Uterus (tissue), 2 donors: ENCODE measurements around the gene USP7.

Experiments
- POLR2A ChIP-seq, 2 donors: fragments of 450-650 bp; IDR thresholded peaks; one replicate each; pipeline ENCODE4 v1.6.1; 2016; ENCODE audit warnings: antibody characterized with exemption in 2 of 2, mild to moderate bottlenecking in 1 of 2, moderate library complexity in 1 of 2
- TF ChIP-seq, protein P1 (sequence below), 4 experiments: fragments of 200-600 bp in 2 of 4; fragments of 450-650 bp in 2 of 4; sonication (generic) in 2 of 4; IDR thresholded peaks; one replicate each; pipeline ENCODE4 v1.5.1; 2016 to 2019; ENCODE audit warnings: antibody characterized with exemption in 4 of 4, mild to moderate bottlenecking in 2 of 4, moderate library complexity in 1 of 4

DNA sequence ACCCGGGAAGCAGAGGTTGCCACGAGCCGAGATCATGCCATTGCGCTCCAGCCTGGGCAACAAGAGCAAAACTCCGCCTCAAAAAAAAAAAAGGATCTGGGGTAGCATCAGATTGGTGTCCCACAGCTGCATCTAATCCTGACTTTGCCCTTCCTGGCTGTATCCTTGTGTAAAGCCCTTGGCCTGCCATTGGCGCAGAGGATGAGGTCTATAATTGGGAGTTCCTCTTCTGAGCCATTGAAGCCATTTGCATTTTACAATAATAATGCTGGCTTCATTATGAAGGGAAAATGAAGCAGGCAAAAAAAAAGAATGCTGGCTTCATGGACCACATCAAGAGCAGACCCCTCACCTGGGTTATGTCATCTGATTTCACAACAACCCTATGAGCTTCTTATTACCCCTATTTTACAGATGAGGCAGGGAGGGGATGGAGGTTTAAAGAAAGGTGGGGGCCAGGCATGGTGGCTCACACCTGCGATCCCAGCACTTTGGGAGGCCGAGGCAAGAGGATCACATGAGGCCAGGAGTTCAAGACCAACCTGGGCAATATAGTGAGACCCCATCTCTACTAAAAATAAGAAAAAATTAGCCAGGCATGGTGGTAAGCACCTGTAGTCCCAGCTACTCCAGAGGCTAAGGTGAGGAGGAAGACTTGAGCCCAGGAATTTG is 82.7 kb downstream of the USP7 start:
- TF ChIP-seq, protein P1, sequence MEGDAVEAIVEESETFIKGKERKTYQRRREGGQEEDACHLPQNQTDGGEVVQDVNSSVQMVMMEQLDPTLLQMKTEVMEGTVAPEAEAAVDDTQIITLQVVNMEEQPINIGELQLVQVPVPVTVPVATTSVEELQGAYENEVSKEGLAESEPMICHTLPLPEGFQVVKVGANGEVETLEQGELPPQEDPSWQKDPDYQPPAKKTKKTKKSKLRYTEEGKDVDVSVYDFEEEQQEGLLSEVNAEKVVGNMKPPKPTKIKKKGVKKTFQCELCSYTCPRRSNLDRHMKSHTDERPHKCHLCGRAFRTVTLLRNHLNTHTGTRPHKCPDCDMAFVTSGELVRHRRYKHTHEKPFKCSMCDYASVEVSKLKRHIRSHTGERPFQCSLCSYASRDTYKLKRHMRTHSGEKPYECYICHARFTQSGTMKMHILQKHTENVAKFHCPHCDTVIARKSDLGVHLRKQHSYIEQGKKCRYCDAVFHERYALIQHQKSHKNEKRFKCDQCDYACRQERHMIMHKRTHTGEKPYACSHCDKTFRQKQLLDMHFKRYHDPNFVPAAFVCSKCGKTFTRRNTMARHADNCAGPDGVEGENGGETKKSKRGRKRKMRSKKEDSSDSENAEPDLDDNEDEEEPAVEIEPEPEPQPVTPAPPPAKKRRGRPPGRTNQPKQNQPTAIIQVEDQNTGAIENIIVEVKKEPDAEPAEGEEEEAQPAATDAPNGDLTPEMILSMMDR (IDR thresholded peaks at IDR 0.05): no peak
- no peak for TF ChIP-seq POLR2A (IDR thresholded peaks at IDR 0.05)
